ENCODE data around the gene EVI2A. TPM values are rescaled to one million over a fixed set of nuclear protein-coding genes. Genes with fewer than 3 reads are reported as not detected.

EVI2A gene
- polyA plus RNA-seq, 3 donors, result 121 to 138 (median 125) TPM

GRCh38 chr17:31323551-31323950 is 2.1 kb upstream of the EVI2A start:
- peaks cover 8 to 20% of the 10 kb centered on the region in 2 donors for H3K4me1 ChIP-seq (ENCODE audit: control insufficient read depth in 1 of 2, insufficient read depth in 2 of 2, low read length in 2 of 2)
- intact Hi-C loops (cut with micrococcal nuclease), result loop anchor here in 1 of 2 donors (10.0 kb wide), 1 partner anchor 49 kb away; no protein-coding TSS in a partner anchor
- peaks cover 49% of the 10 kb centered on the region for H3K79me2 ChIP-seq (ENCODE audit: insufficient read depth, low read length)
- no peak overlapping the region for H2AFZ ChIP-seq (ENCODE audit: insufficient read depth, low read depth, low read length, poor library complexity, severe bottlenecking)
- no peak overlapping the region for H3K4me3 ChIP-seq (replicated peaks in 1 of 3; ENCODE audit: low read depth in 2 of 3, low read length in 3 of 3)
- H3K9me3 ChIP-seq (replicated peaks in 1 of 2; ENCODE audit: control insufficient read depth in 1 of 2, insufficient read depth in 1 of 2, low read length in 2 of 2), result no peaks in the 10 kb centered on the region
- peaks cover 0 to 2% (median 0%) of the 10 kb centered on the region in 7 donors for H3K9me3 Mint-ChIP-seq
- no peak overlapping the region for H3K4me3 Mint-ChIP-seq
- peaks cover 0 to 18% of the 10 kb centered on the region in 2 donors for H3K36me3 ChIP-seq (replicated peaks in 1 of 2; ENCODE audit: control insufficient read depth in 1 of 2, insufficient read depth in 2 of 2, low read length in 2 of 2)
- no peak overlapping the region for H3K27ac ChIP-seq (ENCODE audit: low read depth in 1 of 2, low read length in 2 of 2)
- peaks cover 10% of the 10 kb centered on the region for H3K4me1 Mint-ChIP-seq
- DNase-seq, result no peak
- H3K4me2 ChIP-seq (replicated peaks; ENCODE audit: extremely low read depth, low read length, poor library complexity, severe bottlenecking), result no peak overlapping the region
- no peak overlapping the region for H3K9ac ChIP-seq (ENCODE audit: insufficient read depth, low read length, poor library complexity, severe bottlenecking)
- peaks cover 24 to 28% of the 10 kb centered on the region in 2 donors for H3K36me3 Mint-ChIP-seq
- no peaks in the 10 kb centered on the region for H4K20me1 ChIP-seq (ENCODE audit: insufficient read depth, low read length)
- H3K27ac Mint-ChIP-seq, result peak overlapping the region in 1 of 7 donors; percentile 78
- H3K27me3 ChIP-seq (ENCODE audit: control insufficient read depth in 2 of 2, insufficient read depth in 2 of 2, low read length in 2 of 2), result no peaks in the 10 kb centered on the region
- TF ChIP-seq CTCF (IDR thresholded peaks at IDR 0.05), result no peak
- H3K27me3 Mint-ChIP-seq (ENCODE audit: low read depth in 3 of 3), result no peaks in the 10 kb centered on the region

- H4K20me1 ChIP-seq (ENCODE audit: insufficient read depth, low read length), result no peaks in the 10 kb centered on the region
- peak overlapping the region in 1 of 3 experiments; percentile 96 for H3K4me3 ChIP-seq (replicated peaks in 1 of 3; ENCODE audit: low read depth in 2 of 3, low read length in 3 of 3)
- TF ChIP-seq CTCF (IDR thresholded peaks at IDR 0.05), result no peak
- no peak overlapping the region for H2AFZ ChIP-seq (ENCODE audit: insufficient read depth, low read depth, low read length, poor library complexity, severe bottlenecking)
- H3K27me3 ChIP-seq (ENCODE audit: control insufficient read depth in 2 of 2, insufficient read depth in 2 of 2, low read length in 2 of 2), result no peaks in the 10 kb centered on the region
- peak overlapping the region; percentile 98 for H3K4me2 ChIP-seq (replicated peaks; ENCODE audit: extremely low read depth, low read length, poor library complexity, severe bottlenecking)
- H3K79me2 ChIP-seq (ENCODE audit: insufficient read depth, low read length), result peaks cover 65% of the 10 kb centered on the region
- H3K9ac ChIP-seq (ENCODE audit: insufficient read depth, low read length, poor library complexity, severe bottlenecking), result no peak overlapping the region
- H3K36me3 ChIP-seq (replicated peaks in 1 of 2; ENCODE audit: control insufficient read depth in 1 of 2, insufficient read depth in 2 of 2, low read length in 2 of 2), result peaks cover 5 to 8% of the 10 kb centered on the region in 2 donors
- Mint-ChIP-seq H3K27me3 (ENCODE audit: low read depth in 3 of 3) (no peaks in the 10 kb centered on the region), H3K4me1 (peaks cover 21% of the 10 kb centered on the region), H3K36me3 (peaks cover 27% of the 10 kb centered on the region in 2 donors), H3K9me3 (peaks cover 0 to 1% (median 0%) of the 10 kb centered on the region in 7 donors), H3K27ac (peak overlapping the region; percentile 84 to 95 (median 89)), H3K4me3 (peak overlapping the region in 1 of 2 donors; percentile 48)
- H3K9me3 ChIP-seq (replicated peaks in 1 of 2; ENCODE audit: control insufficient read depth in 1 of 2, insufficient read depth in 1 of 2, low read length in 2 of 2), result no peaks in the 10 kb centered on the region
- DNase-seq, result no peak
- H3K27ac ChIP-seq (ENCODE audit: low read depth in 1 of 2, low read length in 2 of 2), result peak overlapping the region; percentile 29 to 98
- no CpG with 5 or more reads among the region's 4 CpGs for WGBS (ENCODE audit: insufficient coverage)
- intact Hi-C loops (cut with micrococcal nuclease), result loop anchor here in 1 of 2 donors (10.0 kb wide), 1 partner anchor 47 kb away; no protein-coding TSS in a partner anchor
- H3K4me1 ChIP-seq (ENCODE audit: control insufficient read depth in 1 of 2, insufficient read depth in 2 of 2, low read length in 2 of 2), result peaks cover 20 to 35% of the 10 kb centered on the region in 2 donors
Observed at GRCh38 chr17:31321966-31322365, 544 bp upstream of the EVI2A start.

All from CD14-positive monocyte (primary cell).